GM23338 (cell line): ENCODE results near the gene ASIC3. TPM values are rescaled to one million over a fixed set of nuclear protein-coding genes. Genes with fewer than 3 reads are reported as not detected.

ENCODE experiments used
- ATAC-seq: fragments of 200-7000 bp; cut with Tn5 transposase; 3 replicates; pipeline ENCODE4 v1.9.1; 2020
- DNase-seq: peaks from one replicate; pipeline ENCODE4 v3.0.0-alpha.2; 2015; ENCODE audit warnings: low spot score
- H2AFZ ChIP-seq: fragments of 200-600 bp; sonication (generic); 2 replicates; pipeline ENCODE4 v1.8.0; 2016; ENCODE audit warnings: antibody characterized with exemption, mild to moderate bottlenecking, moderate library complexity
- H3F3A ChIP-seq: fragments of 200-600 bp; sonication (generic); replicated peaks from 2 replicates; pipeline ENCODE4 v1.8.0; 2017; ENCODE audit warnings: antibody characterized with exemption, mixed run types, low read depth
- H3K27ac ChIP-seq: fragments of 200-600 bp; sonication (generic); 2 replicates; pipeline ENCODE4 v1.6.1; 2016; ENCODE audit warnings: low read depth
- H3K27me3 ChIP-seq: fragments of 200-600 bp; sonication (generic); 2 replicates; pipeline ENCODE4 v1.8.0; 2016; ENCODE audit warnings: mild to moderate bottlenecking, mixed run types, moderate library complexity; ENCODE audit not compliant: insufficient read depth
- H3K36me3 ChIP-seq: fragments of 200-600 bp; sonication (generic); 2 replicates; pipeline ENCODE4 v1.8.0; 2016; ENCODE audit warnings: mild to moderate bottlenecking; ENCODE audit not compliant: insufficient read depth
- H3K4me1 ChIP-seq: fragments of 200-600 bp; sonication (generic); 2 replicates; pipeline ENCODE4 v1.8.0; 2016; ENCODE audit warnings: mild to moderate bottlenecking, moderate library complexity; ENCODE audit not compliant: insufficient read depth
- H3K4me2 ChIP-seq: fragments of 200-600 bp; sonication (generic); 2 replicates; pipeline ENCODE4 v1.7.1; 2017; ENCODE audit warnings: mixed run types
- H3K4me3 ChIP-seq: fragments of 200-600 bp; sonication (generic); 2 replicates; pipeline ENCODE4 v1.6.1; 2016; ENCODE audit warnings: mixed run types
- H3K79me2 ChIP-seq: fragments of 200-600 bp; sonication (generic); replicated peaks from 2 replicates; pipeline ENCODE4 v1.8.0; 2017; ENCODE audit warnings: mild to moderate bottlenecking; ENCODE audit not compliant: insufficient read depth
- H3K9me2 ChIP-seq: fragments of 200-600 bp; sonication (generic); 2 replicates; pipeline ENCODE4 v1.8.0; 2017; ENCODE audit not compliant: insufficient read depth
- H4K20me1 ChIP-seq: fragments of 200-600 bp; sonication (generic); replicated peaks from 2 replicates; pipeline ENCODE4 v1.8.0; 2017; ENCODE audit warnings: mild to moderate bottlenecking; ENCODE audit not compliant: insufficient read depth
- H3K27ac Mint-ChIP-seq: 2 replicates; pipeline ENCODE4 v1.8.0; 2020; ENCODE audit warnings: inconsistent platforms, mild to moderate bottlenecking, moderate library complexity, mixed read lengths
- H3K27me3 Mint-ChIP-seq: 3 replicates; pipeline ENCODE4 v1.8.0; 2022; ENCODE audit warnings: low read depth, mild to moderate bottlenecking, moderate library complexity, mixed read lengths, inconsistent platforms; ENCODE audit not compliant: insufficient read depth, poor library complexity
- H3K36me3 Mint-ChIP-seq: 3 replicates; pipeline ENCODE4 v1.8.0; 2021; ENCODE audit warnings: low read depth, mild to moderate bottlenecking, inconsistent platforms, moderate library complexity, mixed read lengths
- H3K4me1 Mint-ChIP-seq: 3 replicates; pipeline ENCODE4 v1.8.0; 2020; ENCODE audit warnings: mild to moderate bottlenecking, inconsistent platforms, mixed read lengths
- H3K4me3 Mint-ChIP-seq: 3 replicates; pipeline ENCODE4 v1.8.0; 2021; ENCODE audit warnings: moderate library complexity, mild to moderate bottlenecking, inconsistent platforms, mixed read lengths
- H3K9me3 Mint-ChIP-seq: 3 replicates; pipeline ENCODE4 v1.8.0; 2020; ENCODE audit warnings: moderate library complexity, mild to moderate bottlenecking, inconsistent platforms, mixed read lengths
- POLR2AphosphoS5 ChIP-seq: IDR thresholded peaks from 2 replicates; pipeline ENCODE4 v1.6.1; 2016; ENCODE audit warnings: antibody characterized with exemption, low read depth
- polyA plus RNA-seq: library from polyadenylated mRNA; unstranded; fragments of >200 nt; fragmentation: Nextera tagmentation; extraction: Ambion mirVana; gene quantifications from 2 replicates; pipeline ENCODE4 v1.2.1, GENCODE V29; 2016
- total RNA-seq: library from RNA; depleted of rRNA; stranded (reverse); fragments of >200 nt; shearing (Covaris generic); gene quantifications from 2 replicates; pipeline ENCODE4 v1.2.3, GENCODE V29; 2014
- TF ChIP-seq, protein P1 (sequence below): IDR thresholded peaks from one replicate; pipeline ENCODE4 v1.6.1; 2018; ENCODE audit warnings: antibody characterized with exemption; ENCODE audit not compliant: unreplicated experiment
- TF ChIP-seq, protein P2 (sequence below): fragments of 250-450 bp; sonication (Bioruptor Pico); IDR thresholded peaks from 2 replicates; pipeline ENCODE4 v1.5.0; 2020; ENCODE audit warnings: mild to moderate bottlenecking, moderate library complexity

The ASIC3 gene
- total and polyA plus RNA-seq, 2 experiments from 2014 or later: 0.87 to 0.90 TPM

DNA sequence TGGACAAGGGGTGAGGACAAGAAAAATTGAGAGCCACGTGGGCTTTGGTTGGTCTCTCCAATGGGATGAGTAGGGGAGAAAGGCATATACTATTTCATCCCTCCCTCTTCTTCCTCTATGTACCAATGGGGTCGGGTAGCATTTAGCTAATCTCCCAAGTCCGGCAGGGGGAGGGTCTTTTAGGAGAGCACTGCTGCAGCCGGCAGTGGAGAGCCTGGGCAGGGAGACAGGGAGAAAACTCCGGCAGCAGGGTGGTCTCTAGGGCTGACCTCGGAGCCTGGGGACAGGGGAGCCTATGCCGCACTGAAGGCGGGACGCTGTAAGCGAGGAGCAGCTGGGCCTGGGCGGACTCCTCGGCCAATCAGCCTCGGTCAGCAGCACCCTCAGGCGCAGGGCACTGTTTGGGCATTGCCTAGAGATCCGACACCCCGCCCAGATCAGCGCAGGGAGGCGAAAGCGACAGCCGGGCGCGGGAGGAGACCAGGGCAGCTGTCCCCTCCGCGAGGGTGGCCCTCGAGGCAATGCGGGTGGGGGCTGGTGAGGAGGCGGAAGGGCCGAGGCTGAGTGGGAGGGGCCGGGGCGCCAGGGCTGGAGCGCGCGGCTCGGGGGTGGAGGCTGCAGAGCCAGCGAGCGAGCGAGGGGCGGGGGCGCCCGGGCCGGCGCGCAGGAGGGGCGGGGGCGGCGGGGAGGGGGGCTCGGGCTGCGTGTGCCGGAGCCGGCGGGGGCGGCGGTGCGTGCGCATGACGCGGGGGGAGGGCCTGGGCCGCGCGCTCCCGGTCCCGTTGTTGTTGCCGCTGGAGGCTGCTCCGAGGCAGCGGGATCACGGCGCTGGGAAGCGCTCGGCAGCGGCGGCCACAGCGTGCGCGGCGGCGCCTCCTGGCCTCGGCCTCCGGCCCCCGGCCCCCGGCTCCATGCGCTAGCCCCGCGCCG lies 37.6 kb downstream of the ASIC3 start, which contains the start of gene AGAP3:
AGAP3 (plus strand) TSS at position 785 of the 930 bp plus-strand sequence. CDS start 267 bp downstream, outside the sequence.
- peak within 1 kb of the TSS; percentile 56; the same call in 1 of the 2 replicates for H3K27ac Mint-ChIP-seq
- peaks cover 37% of the 10 kb centered on the region for H3K4me1 Mint-ChIP-seq
- peak within 1 kb of the TSS; percentile 86 for H3K4me3 Mint-ChIP-seq
- peaks cover 44% of the 10 kb centered on the region for H3K27me3 Mint-ChIP-seq
- H3K4me1 ChIP-seq: peaks cover 34% of the 10 kb centered on the region
- peak; percentile 72 for TF ChIP-seq POLR2AphosphoS5
- TF ChIP-seq, protein P1, sequence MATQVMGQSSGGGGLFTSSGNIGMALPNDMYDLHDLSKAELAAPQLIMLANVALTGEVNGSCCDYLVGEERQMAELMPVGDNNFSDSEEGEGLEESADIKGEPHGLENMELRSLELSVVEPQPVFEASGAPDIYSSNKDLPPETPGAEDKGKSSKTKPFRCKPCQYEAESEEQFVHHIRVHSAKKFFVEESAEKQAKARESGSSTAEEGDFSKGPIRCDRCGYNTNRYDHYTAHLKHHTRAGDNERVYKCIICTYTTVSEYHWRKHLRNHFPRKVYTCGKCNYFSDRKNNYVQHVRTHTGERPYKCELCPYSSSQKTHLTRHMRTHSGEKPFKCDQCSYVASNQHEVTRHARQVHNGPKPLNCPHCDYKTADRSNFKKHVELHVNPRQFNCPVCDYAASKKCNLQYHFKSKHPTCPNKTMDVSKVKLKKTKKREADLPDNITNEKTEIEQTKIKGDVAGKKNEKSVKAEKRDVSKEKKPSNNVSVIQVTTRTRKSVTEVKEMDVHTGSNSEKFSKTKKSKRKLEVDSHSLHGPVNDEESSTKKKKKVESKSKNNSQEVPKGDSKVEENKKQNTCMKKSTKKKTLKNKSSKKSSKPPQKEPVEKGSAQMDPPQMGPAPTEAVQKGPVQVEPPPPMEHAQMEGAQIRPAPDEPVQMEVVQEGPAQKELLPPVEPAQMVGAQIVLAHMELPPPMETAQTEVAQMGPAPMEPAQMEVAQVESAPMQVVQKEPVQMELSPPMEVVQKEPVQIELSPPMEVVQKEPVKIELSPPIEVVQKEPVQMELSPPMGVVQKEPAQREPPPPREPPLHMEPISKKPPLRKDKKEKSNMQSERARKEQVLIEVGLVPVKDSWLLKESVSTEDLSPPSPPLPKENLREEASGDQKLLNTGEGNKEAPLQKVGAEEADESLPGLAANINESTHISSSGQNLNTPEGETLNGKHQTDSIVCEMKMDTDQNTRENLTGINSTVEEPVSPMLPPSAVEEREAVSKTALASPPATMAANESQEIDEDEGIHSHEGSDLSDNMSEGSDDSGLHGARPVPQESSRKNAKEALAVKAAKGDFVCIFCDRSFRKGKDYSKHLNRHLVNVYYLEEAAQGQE: no peak
- TF ChIP-seq, protein P2, sequence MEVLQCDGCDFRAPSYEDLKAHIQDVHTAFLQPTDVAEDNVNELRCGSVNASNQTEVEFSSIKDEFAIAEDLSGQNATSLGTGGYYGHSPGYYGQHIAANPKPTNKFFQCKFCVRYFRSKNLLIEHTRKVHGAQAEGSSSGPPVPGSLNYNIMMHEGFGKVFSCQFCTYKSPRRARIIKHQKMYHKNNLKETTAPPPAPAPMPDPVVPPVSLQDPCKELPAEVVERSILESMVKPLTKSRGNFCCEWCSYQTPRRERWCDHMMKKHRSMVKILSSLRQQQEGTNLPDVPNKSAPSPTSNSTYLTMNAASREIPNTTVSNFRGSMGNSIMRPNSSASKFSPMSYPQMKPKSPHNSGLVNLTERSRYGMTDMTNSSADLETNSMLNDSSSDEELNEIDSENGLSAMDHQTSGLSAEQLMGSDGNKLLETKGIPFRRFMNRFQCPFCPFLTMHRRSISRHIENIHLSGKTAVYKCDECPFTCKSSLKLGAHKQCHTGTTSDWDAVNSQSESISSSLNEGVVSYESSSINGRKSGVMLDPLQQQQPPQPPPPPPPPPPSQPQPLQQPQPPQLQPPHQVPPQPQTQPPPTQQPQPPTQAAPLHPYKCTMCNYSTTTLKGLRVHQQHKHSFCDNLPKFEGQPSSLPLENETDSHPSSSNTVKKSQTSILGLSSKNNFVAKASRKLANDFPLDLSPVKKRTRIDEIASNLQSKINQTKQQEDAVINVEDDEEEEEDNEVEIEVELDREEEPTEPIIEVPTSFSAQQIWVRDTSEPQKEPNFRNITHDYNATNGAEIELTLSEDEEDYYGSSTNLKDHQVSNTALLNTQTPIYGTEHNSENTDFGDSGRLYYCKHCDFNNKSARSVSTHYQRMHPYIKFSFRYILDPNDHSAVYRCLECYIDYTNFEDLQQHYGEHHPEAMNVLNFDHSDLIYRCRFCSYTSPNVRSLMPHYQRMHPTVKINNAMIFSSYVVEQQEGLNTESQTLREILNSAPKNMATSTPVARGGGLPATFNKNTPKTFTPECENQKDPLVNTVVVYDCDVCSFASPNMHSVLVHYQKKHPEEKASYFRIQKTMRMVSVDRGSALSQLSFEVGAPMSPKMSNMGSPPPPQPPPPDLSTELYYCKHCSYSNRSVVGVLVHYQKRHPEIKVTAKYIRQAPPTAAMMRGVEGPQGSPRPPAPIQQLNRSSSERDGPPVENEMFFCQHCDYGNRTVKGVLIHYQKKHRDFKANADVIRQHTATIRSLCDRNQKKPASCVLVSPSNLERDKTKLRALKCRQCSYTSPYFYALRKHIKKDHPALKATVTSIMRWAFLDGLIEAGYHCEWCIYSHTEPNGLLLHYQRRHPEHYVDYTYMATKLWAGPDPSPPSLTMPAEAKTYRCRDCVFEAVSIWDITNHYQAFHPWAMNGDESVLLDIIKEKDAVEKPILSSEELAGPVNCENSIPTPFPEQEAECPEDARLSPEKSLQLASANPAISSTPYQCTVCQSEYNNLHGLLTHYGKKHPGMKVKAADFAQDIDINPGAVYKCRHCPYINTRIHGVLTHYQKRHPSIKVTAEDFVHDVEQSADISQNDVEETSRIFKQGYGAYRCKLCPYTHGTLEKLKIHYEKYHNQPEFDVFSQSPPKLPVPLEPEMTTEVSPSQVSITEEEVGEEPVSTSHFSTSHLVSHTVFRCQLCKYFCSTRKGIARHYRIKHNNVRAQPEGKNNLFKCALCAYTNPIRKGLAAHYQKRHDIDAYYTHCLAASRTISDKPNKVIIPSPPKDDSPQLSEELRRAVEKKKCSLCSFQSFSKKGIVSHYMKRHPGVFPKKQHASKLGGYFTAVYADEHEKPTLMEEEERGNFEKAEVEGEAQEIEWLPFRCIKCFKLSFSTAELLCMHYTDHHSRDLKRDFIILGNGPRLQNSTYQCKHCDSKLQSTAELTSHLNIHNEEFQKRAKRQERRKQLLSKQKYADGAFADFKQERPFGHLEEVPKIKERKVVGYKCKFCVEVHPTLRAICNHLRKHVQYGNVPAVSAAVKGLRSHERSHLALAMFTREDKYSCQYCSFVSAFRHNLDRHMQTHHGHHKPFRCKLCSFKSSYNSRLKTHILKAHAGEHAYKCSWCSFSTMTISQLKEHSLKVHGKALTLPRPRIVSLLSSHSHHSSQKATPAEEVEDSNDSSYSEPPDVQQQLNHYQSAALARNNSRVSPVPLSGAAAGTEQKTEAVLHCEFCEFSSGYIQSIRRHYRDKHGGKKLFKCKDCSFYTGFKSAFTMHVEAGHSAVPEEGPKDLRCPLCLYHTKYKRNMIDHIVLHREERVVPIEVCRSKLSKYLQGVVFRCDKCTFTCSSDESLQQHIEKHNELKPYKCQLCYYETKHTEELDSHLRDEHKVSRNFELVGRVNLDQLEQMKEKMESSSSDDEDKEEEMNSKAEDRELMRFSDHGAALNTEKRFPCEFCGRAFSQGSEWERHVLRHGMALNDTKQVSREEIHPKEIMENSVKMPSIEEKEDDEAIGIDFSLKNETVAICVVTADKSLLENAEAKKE (CRISPR knock-in tag): no peak
- peak within 1 kb of the TSS; percentile 88 for H3K4me3 ChIP-seq
- H3K27ac ChIP-seq: 0 out of 2 replicates have a peak within 1 kb of the TSS, but pooled peaks have one; percentile 64
- no peaks in the 10 kb centered on the region for H3K9me3 Mint-ChIP-seq
- H3K36me3 ChIP-seq: no peaks in the 10 kb centered on the region
- H3K4me2 ChIP-seq: peak within 1 kb of the TSS; percentile 98
- DNase-seq (peak; percentile 91), ATAC-seq (peak; percentile 20)
- H3K36me3 Mint-ChIP-seq: peaks cover 11% of the 10 kb centered on the region; the same call in 2 of the 3 replicates
- peaks cover 33% of the 10 kb centered on the region for H4K20me1 ChIP-seq
- no peaks in the 10 kb centered on the region for H3K9me2 ChIP-seq
- peaks cover 37% of the 10 kb centered on the region for H3K79me2 ChIP-seq
- H3F3A ChIP-seq: peaks cover 20% of the 10 kb centered on the region
- peaks cover 53% of the 10 kb centered on the region for H3K27me3 ChIP-seq
- no peak within 1 kb of the TSS for H2AFZ ChIP-seq
